Measurements from ENCODE around the gene FBP1.

Gene FBP1

GRCh38 chr9:94639061-94639998, at the start of gene FBP1:
TSS of gene FBP1 (minus strand) at chr9:94639518. CDS start at chr9:94639310, 208 bp downstream.
- DNase-seq: peak; percentile 35

- peak; percentile 21 for DNase-seq
Measured at GRCh38 chr9:94687451-94687850, 48.1 kb upstream of the FBP1 start.

GRCh38 chr9:94685359-94685758, 46.0 kb upstream of the FBP1 start:
- no peak for DNase-seq

- peak; percentile 19 for DNase-seq
Measured at GRCh38 chr9:94681508-94681907, 42.2 kb upstream of the FBP1 start.

- DNase-seq: no peak
Measured at GRCh38 chr9:94680621-94681020, 41.3 kb upstream of the FBP1 start.

GRCh38 chr9:94680020-94680419, 40.7 kb upstream of the FBP1 start:
- DNase-seq: no peak

- no peak for DNase-seq
Measured at GRCh38 chr9:94679587-94679986, 40.3 kb upstream of the FBP1 start.

- no peak for DNase-seq
Measured at GRCh38 chr9:94677929-94678328, 38.6 kb upstream of the FBP1 start.

- DNase-seq: no peak
Measured at GRCh38 chr9:94676446-94677131, 37.3 kb upstream of the FBP1 start.

GRCh38 chr9:94675008-94675881, 35.9 kb upstream of the FBP1 start:
- DNase-seq: no peak

- DNase-seq: no peak
Measured at GRCh38 chr9:94672811-94673487, 33.6 kb upstream of the FBP1 start.

- peak; percentile 35 for DNase-seq
Measured at GRCh38 chr9:94668928-94669729, 29.8 kb upstream of the FBP1 start.

GRCh38 chr9:94668418-94668927, 29.2 kb upstream of the FBP1 start:
- no peak for DNase-seq

- DNase-seq: no peak
Measured at GRCh38 chr9:94666364-94667099, 27.2 kb upstream of the FBP1 start.

GRCh38 chr9:94665613-94666012, 26.3 kb upstream of the FBP1 start:
- no peak for DNase-seq

GRCh38 chr9:94664801-94665200, 25.5 kb upstream of the FBP1 start:
- no peak for DNase-seq

GRCh38 chr9:94663640-94664039, 24.3 kb upstream of the FBP1 start:
- DNase-seq: no peak

- DNase-seq: no peak
Measured at GRCh38 chr9:94663140-94663539, 23.8 kb upstream of the FBP1 start.

GRCh38 chr9:94657021-94657725, 17.9 kb upstream of the FBP1 start:
- DNase-seq: no peak

GRCh38 chr9:94656200-94656599, 16.9 kb upstream of the FBP1 start:
- no peak for DNase-seq

Measured in DMS79 treated with DMSO at 0.1 percent for 48 hours (cell line).